RWPE2 (cell line): ENCODE measurements around the gene CDK14.

Source experiments
- ATAC-seq: fragments of 200-7000 bp; cut with Tn5 transposase; 3 replicates; pipeline ENCODE4 v1.9.1; 2021; ENCODE audit warnings: low read depth
- DNase-seq: peaks from one replicate; pipeline ENCODE4 v3.0.0-alpha.2; 2020; ENCODE audit warnings: low spot score
- H3K27ac ChIP-seq: fragments of 450-650 bp; 2 replicates; pipeline ENCODE4 v1.5.1; 2017; ENCODE audit warnings: mild to moderate bottlenecking; ENCODE audit not compliant: poor library complexity, severe bottlenecking
- H3K27me3 ChIP-seq: fragments of 250-450 bp; sonication (Bioruptor Pico); 2 replicates; pipeline ENCODE4 v1.5.1; 2021; ENCODE audit warnings: mild to moderate bottlenecking, moderate library complexity; ENCODE audit not compliant: insufficient read depth, poor library complexity, severe bottlenecking
- H3K36me3 ChIP-seq: fragments of 250-450 bp; sonication (Bioruptor Pico); 2 replicates; pipeline ENCODE4 v1.5.1; 2020; ENCODE audit warnings: low read depth, mild to moderate bottlenecking, moderate library complexity
- H3K4me1 ChIP-seq: fragments of 250-450 bp; sonication (Bioruptor Pico); 2 replicates; pipeline ENCODE4 v1.5.1; 2021; ENCODE audit warnings: mild to moderate bottlenecking, moderate library complexity; ENCODE audit not compliant: insufficient read depth, poor library complexity, severe bottlenecking
- H3K4me3 ChIP-seq: fragments of 250-450 bp; sonication (Bioruptor Pico); 2 replicates; pipeline ENCODE4 v1.5.1; 2021; ENCODE audit warnings: mild to moderate bottlenecking, moderate library complexity; ENCODE audit not compliant: severe bottlenecking
- H3K9me3 ChIP-seq: fragments of 250-450 bp; sonication (Bioruptor Pico); 2 replicates; pipeline ENCODE4 v1.5.1; 2021; ENCODE audit warnings: mild to moderate bottlenecking, moderate library complexity; ENCODE audit not compliant: severe bottlenecking
- CTCF ChIP-seq: fragments of 450-650 bp; IDR thresholded peaks from one replicate; pipeline ENCODE4 v1.5.1; 2017; ENCODE audit warnings: mild to moderate bottlenecking, moderate library complexity; ENCODE audit not compliant: poor library complexity, severe bottlenecking

The CDK14 gene

GRCh38 chr7:90945104-90945787 is 349.1 kb downstream of the CDK14 start:
- H3K4me3 ChIP-seq: no peak overlapping the region
- H3K4me1 ChIP-seq: no peaks in the 10 kb centered on the region
- no peak overlapping the region for H3K27ac ChIP-seq
- H3K27me3 ChIP-seq: no peaks in the 10 kb centered on the region
- ATAC-seq (no peak), DNase-seq (no peak)
- TF ChIP-seq CTCF: no peak
- no peaks in the 10 kb centered on the region for H3K36me3 ChIP-seq
- H3K9me3 ChIP-seq: no peaks in the 10 kb centered on the region

- Histone ChIP-seq H3K27me3 (no peaks in the 10 kb centered on the region), H3K4me3 (no peak overlapping the region), H3K4me1 (no peaks in the 10 kb centered on the region), H3K9me3 (no peaks in the 10 kb centered on the region), H3K36me3 (no peaks in the 10 kb centered on the region), H3K27ac (no peak overlapping the region)
- no peak for ATAC-seq
- no peak for TF ChIP-seq CTCF
- no peak for DNase-seq
Measured at GRCh38 chr7:90946730-90947501, 350.8 kb downstream of the CDK14 start.

GRCh38 chr7:90948085-90948484 is 352.0 kb downstream of the CDK14 start:
- DNase-seq (no peak), ATAC-seq (no peak)
- no peaks in the 10 kb centered on the region; the same call in 1 of the 2 replicates for H3K36me3 ChIP-seq
- H3K9me3 ChIP-seq: no peaks in the 10 kb centered on the region
- no peak for TF ChIP-seq CTCF
- no peak overlapping the region for H3K4me3 ChIP-seq
- H3K27me3 ChIP-seq: no peaks in the 10 kb centered on the region
- H3K27ac ChIP-seq: no peak overlapping the region
- H3K4me1 ChIP-seq: no peaks in the 10 kb centered on the region

GRCh38 chr7:90951229-90951628 is 355.1 kb downstream of the CDK14 start:
- peaks cover 4% of the 10 kb centered on the region; the same call in 1 of the 2 replicates for H3K36me3 ChIP-seq
- DNase-seq (no peak), ATAC-seq (no peak)
- no peaks in the 10 kb centered on the region for H3K4me1 ChIP-seq
- no peak for TF ChIP-seq CTCF
- no peaks in the 10 kb centered on the region for H3K27me3 ChIP-seq
- H3K9me3 ChIP-seq: no peaks in the 10 kb centered on the region
- H3K4me3 ChIP-seq: no peak overlapping the region
- no peak overlapping the region for H3K27ac ChIP-seq
